HepG2 (cell line): ENCODE measurements around the gene SAPCD2. TPM values are rescaled to one million over a fixed set of nuclear protein-coding genes. Genes with fewer than 3 reads are reported as not detected.
A peak's percentile ranks its signal among the peaks of the same experiment; 100 is the strongest.

Source experiments
- ARID3A ChIP-seq: IDR thresholded peaks from 2 replicates; pipeline ENCODE4 v1.6.1; 2012; ENCODE audit warnings: low read depth, low read length, improper control_type of control experiment
- CBX5 ChIP-seq: sonication (generic); formaldehyde crosslinking; IDR thresholded peaks from 2 replicates; pipeline ENCODE4 v1.4.0; 2020; ENCODE audit warnings: missing genetic modification reagents, borderline replicate concordance
- DMTF1 ChIP-seq: sonication (generic); formaldehyde crosslinking; IDR thresholded peaks from 2 replicates; pipeline ENCODE4 v1.4.0; 2020; ENCODE audit warnings: mild to moderate bottlenecking, missing genetic modification reagents
- FOXO1 ChIP-seq: sonication (generic); formaldehyde crosslinking; IDR thresholded peaks from 2 replicates; pipeline ENCODE4 v1.4.0; 2020; ENCODE audit warnings: missing genetic modification reagents
- HDAC2 ChIP-seq: sonication (generic); formaldehyde crosslinking; IDR thresholded peaks from 2 replicates; pipeline ENCODE4 v1.4.0; 2020; ENCODE audit warnings: missing genetic modification reagents
- HMGA1 ChIP-seq: sonication (generic); formaldehyde crosslinking; conservative IDR thresholded peaks from 2 replicates; pipeline ENCODE4 v1.4.0; 2020; ENCODE audit warnings: missing genetic modification reagents
- HOXA9 ChIP-seq: sonication (generic); formaldehyde crosslinking; IDR thresholded peaks from 2 replicates; pipeline ENCODE4 v1.8.1; 2022; ENCODE audit warnings: missing genetic modification reagents, mild to moderate bottlenecking, moderate library complexity, borderline replicate concordance
- IRF1 ChIP-seq: sonication (generic); formaldehyde crosslinking; IDR thresholded peaks from 2 replicates; pipeline ENCODE4 v1.4.0; 2020; ENCODE audit warnings: low read depth, mild to moderate bottlenecking, missing genetic modification reagents
- KDM2A ChIP-seq: sonication (generic); formaldehyde crosslinking; IDR thresholded peaks from 2 replicates; pipeline ENCODE4 v1.4.0; 2020; ENCODE audit warnings: low read depth, missing genetic modification reagents, borderline replicate concordance
- KLF11 ChIP-seq: IDR thresholded peaks from 2 replicates; pipeline ENCODE4 v1.6.1; 2016; ENCODE audit warnings: missing compliant biosample characterization
- MAFK ChIP-seq, 2 experiments: IDR thresholded peaks in 1 of 2; conservative IDR thresholded peaks in 1 of 2; 2 replicates each; pipeline ENCODE4 v1.6.1; 2011; ENCODE audit warnings: improper control_type of control experiment in 2 of 2, low read length in 2 of 2
- MAX ChIP-seq: IDR thresholded peaks from 2 replicates; pipeline ENCODE4 v1.6.1; 2012; ENCODE audit warnings: inconsistent platforms
- NRL ChIP-seq: sonication (generic); formaldehyde crosslinking; IDR thresholded peaks from 2 replicates; pipeline ENCODE4 v1.5.0; 2020; ENCODE audit warnings: missing genetic modification reagents, mild to moderate bottlenecking, moderate library complexity, borderline replicate concordance
- RFX3 ChIP-seq: IDR thresholded peaks from 2 replicates; pipeline ENCODE4 v1.6.1; 2016; ENCODE audit warnings: missing biosample characterization, missing genetic modification reagents
- TBX2 ChIP-seq: sonication (generic); formaldehyde crosslinking; IDR thresholded peaks from 2 replicates; pipeline ENCODE4 v1.5.0; 2020; ENCODE audit warnings: missing genetic modification reagents, mild to moderate bottlenecking, borderline replicate concordance
- TRIM24 ChIP-seq: sonication (generic); formaldehyde crosslinking; IDR thresholded peaks from 2 replicates; pipeline ENCODE4 v1.8.0; 2022; ENCODE audit warnings: mild to moderate bottlenecking, missing genetic modification reagents
- YEATS4 ChIP-seq: sonication (generic); formaldehyde crosslinking; IDR thresholded peaks from 2 replicates; pipeline ENCODE4 v1.4.0; 2020; ENCODE audit warnings: missing genetic modification reagents, borderline replicate concordance
- ZFP90 ChIP-seq: sonication (generic); formaldehyde crosslinking; IDR thresholded peaks from 2 replicates; pipeline ENCODE4 v1.8.0; 2022; ENCODE audit warnings: missing genetic modification reagents, mild to moderate bottlenecking, inconsistent platforms, borderline replicate concordance
- ZNF564 ChIP-seq: sonication (generic); formaldehyde crosslinking; IDR thresholded peaks from 2 replicates; pipeline ENCODE4 v1.8.1; 2023; ENCODE audit warnings: mild to moderate bottlenecking, missing genetic modification reagents
- ZNF598 ChIP-seq: sonication (generic); formaldehyde crosslinking; IDR thresholded peaks from 2 replicates; pipeline ENCODE4 v1.5.1; 2020; ENCODE audit warnings: mild to moderate bottlenecking, missing genetic modification reagents, borderline replicate concordance
- ZSCAN12 ChIP-seq: sonication (generic); formaldehyde crosslinking; IDR thresholded peaks from 2 replicates; pipeline ENCODE4 v1.9.0; 2021; ENCODE audit warnings: mild to moderate bottlenecking, missing genetic modification reagents
- ZSCAN31 ChIP-seq: sonication (generic); formaldehyde crosslinking; IDR thresholded peaks from 2 replicates; pipeline ENCODE4 v1.5.0; 2020; ENCODE audit warnings: low read depth, mild to moderate bottlenecking, missing genetic modification reagents
- ZZZ3 ChIP-seq: sonication (generic); formaldehyde crosslinking; IDR thresholded peaks from 2 replicates; pipeline ENCODE4 v1.4.0; 2020; ENCODE audit warnings: missing genetic modification reagents, mild to moderate bottlenecking, borderline replicate concordance
- polyA plus RNA-seq, 8 experiments: library from polyadenylated mRNA; depleted of rRNA in 3 of 8; stranded (reverse) in 7 of 8; unstranded in 1 of 8; fragments of >200 nt; fragmentation: Illumina TruSeq in 4 of 8; extraction: Trizol in 4 of 8; gene quantifications; 2 replicates each; pipeline versions ENCODE4 v1.2.1 to v1.2.3, GENCODE V29; 2011 to 2016; ENCODE audit warnings: low read depth in 4 of 8, missing spikeins in 1 of 8, mixed read lengths in 1 of 8; ENCODE audit not compliant: insufficient read depth in 1 of 8
- total RNA-seq, 5 experiments: library from RNA; depleted of rRNA; stranded (reverse); fragments of >200 nt; fragmentation: Illumina TruSeq; extraction: Trizol; gene quantifications; 2 replicates each; pipeline ENCODE4 v1.2.3, GENCODE V29; 2016; ENCODE audit warnings: low read depth in 1 of 5

SAPCD2 gene
- total and polyA plus RNA-seq, 2 of the 13 experiments (the other 11 are each of a cell fraction or from before 2014, with no cell fraction given), result 21.9 to 42.8 TPM

GRCh38 chr9:137034709-137035506, 35.4 kb downstream of the SAPCD2 start (continued):
- no peak for TF ChIP-seq DMTF1 (CRISPR knock-in tag)
- TF ChIP-seq YEATS4, result no peak
- TF ChIP-seq MAX, result peak; percentile 2; the same call in 1 of the 2 replicates
- TF ChIP-seq IRF1 (CRISPR knock-in tag), result no peak
- TF ChIP-seq ARID3A, result no peak
- TF ChIP-seq CBX5, result no peak
- TF ChIP-seq NRL (CRISPR knock-in tag), result no peak
- no peak for TF ChIP-seq ZZZ3 (CRISPR knock-in tag)
- no peak for TF ChIP-seq FOXO1 (CRISPR knock-in tag)
- TF ChIP-seq ZNF564 (CRISPR knock-in tag), result no peak
- TF ChIP-seq MAFK (conservative IDR thresholded peaks at IDR 0.05 in 1 of 2, IDR thresholded peaks at IDR 0.05 in 1 of 2; ENCODE audit: low read length in 2 of 2), result no peak
- peak; percentile 74; the same call in 1 of the 2 replicates for TF ChIP-seq ZNF598
- no peak for TF ChIP-seq RFX3
- TF ChIP-seq ZSCAN31, result peak; percentile 47; the same call in 1 of the 2 replicates
- no peak for TF ChIP-seq ZFP90 (CRISPR knock-in tag)
- no peak for TF ChIP-seq ZSCAN12
- TF ChIP-seq TRIM24 (CRISPR knock-in tag), result no peak
- peak; percentile 67; the same call in 1 of the 2 replicates for TF ChIP-seq KDM2A (CRISPR knock-in tag)
- TF ChIP-seq TBX2, result no peak; the same call in 1 of the 2 replicates
- TF ChIP-seq HMGA1 (CRISPR knock-in tag), result no peak
- 0 out of 2 replicates have a peak, but pooled peaks have one; percentile 11 for TF ChIP-seq HDAC2 (CRISPR knock-in tag)
- TF ChIP-seq HOXA9 (CRISPR knock-in tag), result no peak
- no peak for TF ChIP-seq KLF11 (CRISPR knock-in tag)
